RWPE1 (cell line): ENCODE measurements around the gene TTYH3.
A peak's percentile ranks its signal among the peaks of the same experiment; 100 is the strongest.

Experiments used
- CTCF ChIA-PET: fragments of 350-600 bp; sonication (Branson Sonifier 250); formaldehyde crosslinking; extraction: SDS; loops from one replicate; lab custom pipeline; 2021; lab: Yijun Ruan, JAX
- POLR2A ChIA-PET: fragments of 400-600 bp; formaldehyde crosslinking; extraction: SDS; loops from one replicate; lab custom pipeline; 2020; ENCODE audit warnings: antibody characterized with exemption; ENCODE audit not compliant: low non-redundant PET; lab: Yijun Ruan, JAX
- DNase-seq: peaks from one replicate; pipeline ENCODE4 v3.0.0; 2012; ENCODE audit warnings: low spot score
- H3K27ac ChIP-seq: fragments of 450-650 bp; 2 replicates; pipeline ENCODE4 v1.5.1; 2017
- TF ChIP-seq, protein P1 (sequence below): fragments of 450-650 bp; conservative IDR thresholded peaks from 2 replicates; pipeline ENCODE4 v1.5.1; 2017; ENCODE audit warnings: low read depth, mild to moderate bottlenecking

Gene TTYH3

DNA sequence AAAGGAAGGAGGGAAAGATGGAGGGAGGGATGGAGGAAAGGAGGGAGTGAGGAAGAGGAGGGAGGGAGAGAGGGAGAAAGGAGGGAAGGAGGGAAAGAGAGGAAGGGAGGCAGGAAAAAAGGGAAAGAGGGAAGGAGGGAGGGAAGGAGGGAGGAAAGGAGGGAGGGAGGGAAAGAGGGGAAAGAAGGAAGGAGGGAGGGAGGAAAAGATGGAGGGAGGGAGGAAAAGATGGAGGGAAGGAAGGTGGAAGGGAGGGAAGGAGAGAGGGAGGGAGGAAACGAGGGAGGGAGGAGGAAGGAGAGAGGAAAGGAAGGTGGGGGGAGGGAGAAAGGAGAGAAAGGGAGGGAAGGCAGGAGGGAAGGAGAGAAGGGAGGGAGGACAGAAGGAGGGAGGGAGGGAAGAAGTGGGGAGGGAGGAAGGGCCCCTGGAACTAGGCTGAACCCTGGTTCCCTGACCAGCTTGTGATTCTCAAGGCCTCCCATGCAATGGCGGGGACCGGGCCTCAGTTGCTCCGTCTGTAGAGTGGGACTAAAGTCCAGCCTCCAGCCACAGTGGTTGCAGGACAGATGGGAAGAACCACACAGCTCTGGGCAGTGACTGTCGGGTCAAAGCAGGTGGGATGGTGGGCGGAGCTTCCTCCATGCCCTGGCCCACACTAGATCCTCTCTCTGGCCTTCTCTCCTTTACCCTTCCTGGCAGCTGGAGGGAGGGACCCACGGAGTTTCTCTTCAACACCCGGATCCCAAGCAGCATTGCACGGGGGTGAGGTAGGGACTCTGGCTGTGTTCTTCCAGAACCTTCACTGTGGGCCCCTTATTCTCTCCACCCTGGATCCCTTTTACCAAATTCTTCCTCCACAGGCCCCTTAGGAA is 4.3 kb upstream of the TTYH3 start:
- DNase-seq, result no peak
- H3K27ac ChIP-seq, result peak overlapping the region; percentile 2; the same call in 1 of the 2 replicates
- ChIA-PET POLR2A (no interaction called here), CTCF (interaction anchor here (0.5 to 0.7 kb wide), 2 partner anchors 25 to 159 kb away, joined by 3 to 6 read pairs; no protein-coding TSS in a partner anchor)
- TF ChIP-seq, protein P1, sequence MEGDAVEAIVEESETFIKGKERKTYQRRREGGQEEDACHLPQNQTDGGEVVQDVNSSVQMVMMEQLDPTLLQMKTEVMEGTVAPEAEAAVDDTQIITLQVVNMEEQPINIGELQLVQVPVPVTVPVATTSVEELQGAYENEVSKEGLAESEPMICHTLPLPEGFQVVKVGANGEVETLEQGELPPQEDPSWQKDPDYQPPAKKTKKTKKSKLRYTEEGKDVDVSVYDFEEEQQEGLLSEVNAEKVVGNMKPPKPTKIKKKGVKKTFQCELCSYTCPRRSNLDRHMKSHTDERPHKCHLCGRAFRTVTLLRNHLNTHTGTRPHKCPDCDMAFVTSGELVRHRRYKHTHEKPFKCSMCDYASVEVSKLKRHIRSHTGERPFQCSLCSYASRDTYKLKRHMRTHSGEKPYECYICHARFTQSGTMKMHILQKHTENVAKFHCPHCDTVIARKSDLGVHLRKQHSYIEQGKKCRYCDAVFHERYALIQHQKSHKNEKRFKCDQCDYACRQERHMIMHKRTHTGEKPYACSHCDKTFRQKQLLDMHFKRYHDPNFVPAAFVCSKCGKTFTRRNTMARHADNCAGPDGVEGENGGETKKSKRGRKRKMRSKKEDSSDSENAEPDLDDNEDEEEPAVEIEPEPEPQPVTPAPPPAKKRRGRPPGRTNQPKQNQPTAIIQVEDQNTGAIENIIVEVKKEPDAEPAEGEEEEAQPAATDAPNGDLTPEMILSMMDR, result no peak

DNA sequence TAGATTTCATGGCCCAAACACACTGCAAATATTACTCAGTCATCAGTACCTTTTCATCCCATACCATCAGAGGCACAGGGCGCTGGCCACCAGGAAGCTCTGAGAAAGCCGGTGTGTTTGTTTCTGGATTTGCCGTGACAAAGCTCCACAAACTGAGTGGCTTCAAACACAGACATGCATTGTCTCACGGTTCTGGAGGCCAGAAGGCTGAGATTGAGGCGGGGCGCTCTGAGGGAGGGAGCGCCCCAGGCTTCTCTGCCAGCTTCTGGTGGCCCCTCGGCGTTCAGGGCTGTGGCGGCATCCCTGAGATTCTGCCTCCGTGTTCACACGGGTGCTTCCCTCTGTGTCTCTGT is 3.7 kb upstream of the TTYH3 start:
- DNase-seq, result no peak
- CTCF ChIA-PET, result no interaction called here
- POLR2A ChIA-PET, result no interaction called here
- TF ChIP-seq, protein P1, result no peak
- H3K27ac ChIP-seq, result peak overlapping the region; percentile 2; the same call in 1 of the 2 replicates

DNA sequence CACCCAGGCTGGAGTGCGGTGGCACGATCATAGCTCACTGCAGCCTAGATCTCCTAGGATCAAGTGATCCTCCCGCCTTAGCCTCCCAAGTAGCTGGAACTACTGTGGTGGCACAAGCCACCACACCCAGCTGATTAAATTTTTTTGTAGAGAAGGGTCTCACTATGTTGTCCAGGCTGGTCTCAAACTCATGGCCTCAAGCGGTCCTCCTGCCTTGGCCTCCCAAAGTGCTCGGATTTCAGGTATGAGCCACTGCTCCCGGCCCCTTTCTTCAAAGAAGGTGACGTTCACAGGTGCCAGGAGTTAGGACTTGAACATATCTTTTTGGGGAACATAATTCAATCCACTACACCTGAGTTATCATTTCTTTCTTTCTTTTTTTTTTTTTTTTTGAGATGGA is 2.9 kb upstream of the TTYH3 start:
- TF ChIP-seq, protein P1, result no peak
- ChIA-PET POLR2A (no interaction called here), CTCF (no interaction called here)
- DNase-seq, result no peak
- H3K27ac ChIP-seq, result no peak overlapping the region

DNA sequence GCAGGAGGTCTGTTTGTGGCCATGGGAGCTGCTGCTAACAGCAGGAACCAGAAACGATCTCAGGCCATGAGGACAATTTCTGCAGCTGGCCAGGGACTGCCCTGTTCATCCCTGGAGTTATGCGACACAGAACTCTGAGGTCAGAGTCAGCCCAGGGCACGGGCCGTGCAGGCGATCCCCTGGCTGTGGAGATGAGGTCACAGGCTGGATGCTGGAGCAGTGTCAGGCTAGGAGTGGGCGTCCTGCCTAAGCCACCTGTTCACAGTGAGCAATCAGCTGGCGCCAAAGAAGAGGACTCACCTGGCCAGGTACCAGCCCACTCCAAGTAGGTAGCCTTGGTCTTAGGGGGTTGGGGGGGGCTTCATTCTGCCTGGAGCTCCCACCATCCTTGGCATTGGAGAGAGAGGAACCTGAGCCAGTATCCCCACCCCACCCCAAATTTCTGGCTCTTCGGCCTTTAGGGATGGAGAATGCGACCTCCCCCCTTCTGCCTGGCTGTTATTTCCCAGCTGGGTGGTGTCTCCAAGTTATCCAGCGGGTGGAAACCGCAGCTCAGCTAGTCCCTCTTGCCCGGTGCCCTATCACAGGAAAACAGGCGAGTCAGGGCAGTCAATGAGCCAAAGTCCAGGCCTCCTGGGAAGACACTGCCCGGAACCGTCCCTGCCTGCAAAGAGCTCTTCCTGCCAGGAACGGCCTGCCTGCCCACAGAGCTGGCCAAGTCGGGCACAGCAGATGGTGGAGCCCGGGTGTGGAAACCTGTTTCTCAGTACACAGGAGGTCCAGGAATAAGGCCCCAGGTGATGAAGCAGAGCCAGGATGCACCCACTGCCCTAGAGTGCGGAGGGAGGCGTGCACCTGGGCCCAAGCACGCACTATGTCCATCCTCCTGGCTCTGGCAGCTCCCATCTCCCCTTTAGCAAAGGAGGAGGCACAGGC is 1.8 kb upstream of the TTYH3 start:
- TF ChIP-seq, protein P1, result no peak
- H3K27ac ChIP-seq, result peak overlapping the region; percentile 98
- ChIA-PET POLR2A (no interaction called here), CTCF (interaction anchor here (0.6 to 0.7 kb wide), 2 partner anchors 13 to 816 kb away, joined by 3 to 4 read pairs; no protein-coding TSS in a partner anchor)
- no peak for DNase-seq

DNA sequence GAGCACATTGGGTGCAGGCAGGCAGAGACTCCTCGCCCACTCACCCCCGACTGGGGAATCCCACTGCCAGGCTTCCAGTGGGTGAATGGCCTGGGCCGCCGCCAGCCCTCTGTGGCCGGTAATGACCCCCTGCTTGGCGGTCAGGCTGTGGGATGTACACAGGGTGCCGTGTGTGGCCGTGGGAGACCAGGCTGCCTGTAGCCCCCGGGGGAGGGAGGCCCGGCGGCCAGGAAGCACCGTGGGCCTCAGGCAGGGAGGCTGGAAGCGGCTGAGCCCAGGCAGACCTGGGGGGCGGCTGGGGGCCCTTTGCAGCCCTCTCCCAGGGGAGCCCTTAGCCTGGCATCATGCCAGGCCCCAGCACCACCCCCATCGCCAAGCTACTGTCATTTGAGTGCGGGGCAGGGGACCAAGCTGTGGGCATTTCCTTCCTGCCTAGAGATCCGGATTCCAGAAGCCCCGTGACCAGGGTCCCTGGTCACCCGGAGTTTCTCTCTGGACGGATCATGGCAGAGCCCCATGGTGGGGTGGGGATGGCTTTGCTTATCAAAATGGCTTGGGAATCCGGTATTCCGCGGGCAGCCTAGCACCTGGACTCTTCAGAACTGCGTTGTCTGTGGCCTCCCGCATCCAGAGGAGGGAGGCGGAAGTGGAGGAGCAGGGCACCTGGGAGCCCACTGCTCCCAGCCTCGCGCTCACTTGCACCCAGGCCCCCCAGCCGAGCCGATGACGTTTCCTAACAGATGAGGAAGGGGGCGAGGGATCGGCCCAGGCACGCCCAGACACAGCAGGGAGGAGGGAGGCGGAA is 1.1 kb downstream of the TTYH3 start:
- ChIA-PET CTCF (no interaction called here), POLR2A (no interaction called here)
- TF ChIP-seq, protein P1, result no peak
- H3K27ac ChIP-seq, result peak overlapping the region; percentile 98
- DNase-seq, result peak; percentile 58
